Endothelial cell of umbilical vein (primary cell): ENCODE results near the gene RGS6. TPM values are rescaled to one million over a fixed set of nuclear protein-coding genes. Genes with fewer than 3 reads are reported as not detected.

Experiments used
- BruUV-seq: library from RNA; stranded (reverse); fragments of 400-500 nt; replicated peaks from 2 replicates; lab custom pipeline; 2021; lab: Mats Ljungman, UMichigan
- CTCF ChIA-PET: fragments of 300-600, 350-600 bp; sonication (Branson Sonifier 250); formaldehyde crosslinking; loops from one replicate; lab custom pipeline; 2021; ENCODE audit warnings: antibody characterized with exemption, inconsistent platforms; lab: Charles Lee
- POLR2A ChIA-PET: fragments of 300-600, 350-600 bp; sonication (Branson Sonifier 250); formaldehyde crosslinking; loops from one replicate; lab custom pipeline; 2021; ENCODE audit warnings: antibody characterized with exemption, inconsistent platforms; lab: Charles Lee
- DNase-seq: peaks from one replicate; pipeline ENCODE4 v3.0.0-alpha.2; 2011; ENCODE audit warnings: low read depth, low spot score
- FAIRE-seq: peaks from 2 replicates; lab custom pipeline; 2011; peaks lifted over from hg19 to GRCh38; lab: Jason Lieb, UNC
- H2AFZ ChIP-seq: 2 replicates; pipeline ENCODE4 v1.6.0; 2012; ENCODE audit warnings: low read depth, low read length, control low read depth, inconsistent platforms
- H3K27ac ChIP-seq: 2 replicates; pipeline ENCODE4 v1.5.1; 2011; ENCODE audit warnings: low read depth, mild to moderate bottlenecking, control low read depth, low read length, moderate library complexity; ENCODE audit not compliant: insufficient read depth
- H3K27me3 ChIP-seq, 2 experiments: 2 replicates each; pipeline versions ENCODE4 v1.6.0 to v1.6.1; 2011; ENCODE audit warnings: low read length in 2 of 2, mixed read lengths in 1 of 2; ENCODE audit not compliant: control insufficient read depth in 2 of 2, insufficient read depth in 2 of 2
- H3K36me3 ChIP-seq, 2 experiments: 2 replicates in 1 of 2; 3 replicates in 1 of 2; pipeline ENCODE4 v1.5.1; 2011; ENCODE audit warnings: low read length in 2 of 2, mild to moderate bottlenecking in 1 of 2, moderate library complexity in 1 of 2; ENCODE audit not compliant: control insufficient read depth in 2 of 2, insufficient read depth in 2 of 2; ENCODE audit errors: extremely low read depth in 1 of 2
- H3K4me1 ChIP-seq: 3 replicates; pipeline ENCODE4 v1.5.1; 2011; ENCODE audit warnings: mild to moderate bottlenecking, low read length; ENCODE audit not compliant: control insufficient read depth, insufficient read depth; ENCODE audit errors: extremely low read depth
- H3K4me2 ChIP-seq: 2 replicates; pipeline ENCODE4 v1.6.1; 2011; ENCODE audit warnings: low read length, control low read depth, mixed read lengths; ENCODE audit not compliant: insufficient read depth
- H3K4me3 ChIP-seq, 3 experiments: fragments of 200-600 bp in 1 of 3; sonication (generic), shearing (Covaris generic) in 1 of 3; replicated peaks in 1 of 3; 2 replicates each; pipeline ENCODE4 v1.5.1; 2011 to 2016; ENCODE audit warnings: control low read depth in 3 of 3, low read length in 3 of 3, mild to moderate bottlenecking in 2 of 3, inconsistent platforms in 1 of 3, low read depth in 1 of 3, moderate library complexity in 1 of 3; ENCODE audit not compliant: insufficient read depth in 1 of 3
- H3K79me2 ChIP-seq: 2 replicates; pipeline ENCODE4 v1.6.0; 2012; ENCODE audit warnings: low read length, inconsistent platforms; ENCODE audit not compliant: control insufficient read depth, insufficient read depth
- H3K9ac ChIP-seq: replicated peaks from 2 replicates; pipeline ENCODE3; 2011; ENCODE audit warnings: low read length, control low read depth; ENCODE audit not compliant: insufficient read depth; ENCODE audit errors: extremely low read depth
- H3K9me1 ChIP-seq: replicated peaks from 3 replicates; pipeline ENCODE4 v1.6.0; 2011; ENCODE audit warnings: mild to moderate bottlenecking, low read length; ENCODE audit not compliant: control insufficient read depth, insufficient read depth; ENCODE audit errors: extremely low read depth
- H3K9me3 ChIP-seq: replicated peaks from 2 replicates; pipeline ENCODE4 v1.5.1; 2012; ENCODE audit warnings: low read length, inconsistent platforms; ENCODE audit not compliant: control insufficient read depth, insufficient read depth
- H4K20me1 ChIP-seq: replicated peaks from 2 replicates; pipeline ENCODE3; 2011; ENCODE audit warnings: mild to moderate bottlenecking, low read length; ENCODE audit not compliant: control insufficient read depth, insufficient read depth; ENCODE audit errors: extremely low read depth
- CTCF ChIP-seq, 2 donors: IDR thresholded peaks; 1 replicate in 1 of 2; 2 replicates in 1 of 2; pipeline ENCODE4 v1.5.1; 2011; ENCODE audit warnings: low read length in 2 of 2, mild to moderate bottlenecking in 2 of 2, moderate library complexity in 2 of 2, control low read depth in 1 of 2, inconsistent platforms in 1 of 2, low read depth in 1 of 2; ENCODE audit not compliant: insufficient read depth in 1 of 2; ENCODE audit errors: extremely low read depth in 1 of 2
- EZH2 ChIP-seq: IDR thresholded peaks from 2 replicates; pipeline ENCODE4 v1.6.1; 2012; ENCODE audit warnings: borderline replicate concordance, low read depth, mild to moderate bottlenecking, moderate library complexity, low read length, inconsistent platforms; ENCODE audit not compliant: severe bottlenecking
- FOS ChIP-seq: IDR thresholded peaks from 2 replicates; pipeline ENCODE4 v1.6.1; 2011; ENCODE audit warnings: mild to moderate bottlenecking, low read length, moderate library complexity, borderline replicate concordance; ENCODE audit not compliant: insufficient read depth
- GATA2 ChIP-seq: IDR thresholded peaks from 2 replicates; pipeline ENCODE4 v1.7.0; 2011; ENCODE audit warnings: low read depth, mild to moderate bottlenecking, moderate library complexity, mixed read lengths, low read length; ENCODE audit not compliant: insufficient read length, insufficient read depth
- JUN ChIP-seq: IDR thresholded peaks from 2 replicates; pipeline ENCODE4 v1.6.1; 2011; ENCODE audit warnings: borderline replicate concordance, low read depth; ENCODE audit not compliant: insufficient read length, insufficient read depth
- MAX ChIP-seq: IDR thresholded peaks from 2 replicates; pipeline ENCODE4 v1.6.1; 2011; ENCODE audit not compliant: insufficient read depth, insufficient read length
- MYC ChIP-seq: IDR thresholded peaks from one replicate; pipeline ENCODE4 v1.6.1; 2011; ENCODE audit warnings: mild to moderate bottlenecking, low read depth, low read length
- POLR2A ChIP-seq: IDR thresholded peaks from 2 replicates; pipeline ENCODE4 v1.6.1; 2012; ENCODE audit warnings: low read depth, mild to moderate bottlenecking, control low read depth, low read length
- POLR2AphosphoS5 ChIP-seq: IDR thresholded peaks from 2 replicates; pipeline ENCODE4 v1.6.1; 2012; ENCODE audit warnings: low read depth, mild to moderate bottlenecking, control low read depth, low read length, moderate library complexity; ENCODE audit not compliant: insufficient read depth
- dilution Hi-C: fragments of 300-500 bp; cut with MboI; formaldehyde crosslinking; loops from one replicate; pipeline ENCODE4 v1.15.0; 2019; ENCODE audit warnings: low sequenced_read_pairs; ENCODE audit not compliant: extremely low pct_ligation_motif_present
- intact Hi-C: fragments of 100-400 bp; cut with micrococcal nuclease; formaldehyde crosslinking; loops from one replicate; pipeline ENCODE4 v1.10.0; 2022
- polyA plus RNA-seq, 4 experiments: library from polyadenylated mRNA; depleted of rRNA in 3 of 4; stranded (reverse) in 3 of 4; unstranded in 1 of 4; fragments of >200 nt; gene quantifications; 2 replicates each; pipeline versions ENCODE4 v1.2.1 to v1.2.3, GENCODE V29; 2011 to 2012; ENCODE audit warnings: missing spikeins in 1 of 4
- total RNA-seq: library from RNA; stranded (reverse); gene quantifications from 2 replicates; pipeline ENCODE4 v1.2.3, GENCODE V29; 2021

Gene RGS6
- total and polyA plus RNA-seq, 2 donors (not counting 3 experiments of a cell fraction or from before 2014, with no cell fraction given) = not detected

GRCh38 chr14:72500234-72500838 lies 568.1 kb downstream of the RGS6 start:
- intact Hi-C loops (no loop called here), dilution Hi-C loops (no loop called here)
- Histone ChIP-seq H2AFZ (no peak overlapping the region), H3K79me2 (no peaks in the 10 kb centered on the region), H3K9me1 (no peaks in the 10 kb centered on the region), H3K27ac (no peak overlapping the region), H3K9ac (no peak overlapping the region), H3K9me3 (no peaks in the 10 kb centered on the region), H3K4me3 (no peak overlapping the region), H3K4me2 (no peak overlapping the region), H3K4me1 (peaks cover 8% of the 10 kb centered on the region), H4K20me1 (no peaks in the 10 kb centered on the region), H3K36me3 (no peaks in the 10 kb centered on the region), H3K27me3 (peaks cover 13 to 22% of the 10 kb centered on the region in 2 experiments)
- POLR2A ChIA-PET = no interaction called here
- TF ChIP-seq MAX = no peak
- BruUV-seq = no TSS peak
- DNase-seq = no peak
- CTCF ChIA-PET = no interaction called here
- no peak for FAIRE-seq

- no peaks in the 10 kb centered on the region for H3K79me2 ChIP-seq
- no peak overlapping the region for H3K9ac ChIP-seq
- intact Hi-C loops (no loop called here), dilution Hi-C loops (no loop called here)
- no TSS peak for BruUV-seq
- H4K20me1 ChIP-seq = no peaks in the 10 kb centered on the region
- H3K4me2 ChIP-seq = no peak overlapping the region
- no peak for DNase-seq
- ChIA-PET POLR2A (no interaction called here), CTCF (interaction anchor here (1.4 kb wide), 1 partner anchor 12 kb away, joined by 4 read pairs; no protein-coding TSS in a partner anchor)
- no peaks in the 10 kb centered on the region for H3K36me3 ChIP-seq
- H2AFZ ChIP-seq = no peak overlapping the region
- TF ChIP-seq EZH2 = no peak
- TF ChIP-seq POLR2AphosphoS5 = no peak
- TF ChIP-seq FOS = no peak
- TF ChIP-seq POLR2A = no peak
- no peak for TF ChIP-seq CTCF (IDR thresholded peaks at IDR 0.05; ENCODE audit: extremely low read depth in 1 of 2, insufficient read depth in 1 of 2, low read depth in 1 of 2, low read length in 2 of 2)
- no peak for TF ChIP-seq MYC
- TF ChIP-seq JUN = no peak
- no peak for TF ChIP-seq MAX
- TF ChIP-seq GATA2 = no peak
- FAIRE-seq = no peak
- no peaks in the 10 kb centered on the region for H3K9me1 ChIP-seq
- H3K4me3 ChIP-seq = no peak overlapping the region
- H3K27me3 ChIP-seq = peaks cover 8 to 14% of the 10 kb centered on the region in 2 experiments
- H3K4me1 ChIP-seq = peaks cover 8% of the 10 kb centered on the region
- no peak overlapping the region for H3K27ac ChIP-seq
- no peaks in the 10 kb centered on the region for H3K9me3 ChIP-seq
Measured at GRCh38 chr14:72501439-72501838, 569.2 kb downstream of the RGS6 start.
